HepG2 (cell line): ENCODE results near the gene TSPAN9. TPM values are rescaled to one million over a fixed set of nuclear protein-coding genes. Genes with fewer than 3 reads are reported as not detected.

Experiments
- ARHGAP35 ChIP-seq: sonication (generic); formaldehyde crosslinking; IDR thresholded peaks from 2 replicates; pipeline ENCODE4 v1.9.0; 2022; ENCODE audit warnings: mild to moderate bottlenecking, inconsistent platforms, moderate library complexity, missing genetic modification reagents, borderline replicate concordance
- CAMTA2 ChIP-seq: sonication (generic); formaldehyde crosslinking; IDR thresholded peaks from 2 replicates; pipeline ENCODE4 v1.4.0; 2020; ENCODE audit warnings: mild to moderate bottlenecking, missing genetic modification reagents, borderline replicate concordance
- CCDC6 ChIP-seq: sonication (generic); formaldehyde crosslinking; IDR thresholded peaks from 2 replicates; pipeline ENCODE4 v1.8.1; 2022; ENCODE audit warnings: mild to moderate bottlenecking, missing genetic modification reagents, moderate library complexity
- HDAC6 ChIP-seq: fragments of 200-600 bp; sonication (generic); IDR thresholded peaks from 2 replicates; pipeline ENCODE4 v1.7.0; 2017; ENCODE audit warnings: mild to moderate bottlenecking, antibody characterized with exemption, low read length, low read depth
- MZF1 ChIP-seq: sonication (generic); formaldehyde crosslinking; IDR thresholded peaks from 2 replicates; pipeline ENCODE4 v1.8.1; 2023; ENCODE audit warnings: mild to moderate bottlenecking, missing genetic modification reagents, borderline replicate concordance
- NRL ChIP-seq: sonication (generic); formaldehyde crosslinking; IDR thresholded peaks from 2 replicates; pipeline ENCODE4 v1.5.0; 2020; ENCODE audit warnings: missing genetic modification reagents, mild to moderate bottlenecking, moderate library complexity, borderline replicate concordance
- SAFB2 ChIP-seq: sonication (generic); formaldehyde crosslinking; IDR thresholded peaks from 2 replicates; pipeline ENCODE4 v1.5.1; 2020; ENCODE audit warnings: missing genetic modification reagents, low read depth, mild to moderate bottlenecking, borderline replicate concordance
- SP140L ChIP-seq: sonication (generic); formaldehyde crosslinking; IDR thresholded peaks from 2 replicates; pipeline ENCODE4 v1.4.0; 2020; ENCODE audit warnings: missing genetic modification reagents, borderline replicate concordance
- SP4 ChIP-seq: sonication (generic); formaldehyde crosslinking; IDR thresholded peaks from 2 replicates; pipeline ENCODE4 v1.8.1; 2023; ENCODE audit warnings: mild to moderate bottlenecking, missing genetic modification reagents
- ZEB1 ChIP-seq: IDR thresholded peaks from 2 replicates; pipeline ENCODE4 v1.6.1; 2012; ENCODE audit warnings: mild to moderate bottlenecking, low read depth, inconsistent platforms; ENCODE audit not compliant: insufficient replicate concordance
- ZIK1 ChIP-seq: sonication (generic); formaldehyde crosslinking; IDR thresholded peaks from 2 replicates; pipeline ENCODE4 v1.5.0; 2020; ENCODE audit warnings: mild to moderate bottlenecking, low read depth, missing genetic modification reagents, borderline replicate concordance
- ZKSCAN8 ChIP-seq: IDR thresholded peaks from 2 replicates; pipeline ENCODE4 v1.6.1; 2016; ENCODE audit warnings: borderline replicate concordance, missing genetic modification reagents, missing compliant biosample characterization
- ZNF256 ChIP-seq: sonication (generic); formaldehyde crosslinking; conservative IDR thresholded peaks from 2 replicates; pipeline ENCODE4 v1.4.0; 2020; ENCODE audit warnings: missing genetic modification reagents
- ZNF7 ChIP-seq: IDR thresholded peaks from 2 replicates; pipeline ENCODE4 v1.6.1; 2016; ENCODE audit warnings: missing biosample characterization, missing genetic modification reagents
- ZNF792 ChIP-seq: IDR thresholded peaks from 2 replicates; pipeline ENCODE4 v1.6.1; 2016
- ZNF841 ChIP-seq: sonication (generic); formaldehyde crosslinking; IDR thresholded peaks from 2 replicates; pipeline ENCODE4 v1.8.1; 2023; ENCODE audit warnings: missing genetic modification reagents, borderline replicate concordance
- polyA plus RNA-seq, 8 experiments: library from polyadenylated mRNA; depleted of rRNA in 3 of 8; stranded (reverse) in 7 of 8; unstranded in 1 of 8; fragments of >200 nt; fragmentation: Illumina TruSeq in 4 of 8; extraction: Trizol in 4 of 8; gene quantifications; 2 replicates each; pipeline versions ENCODE4 v1.2.1 to v1.2.3, GENCODE V29; 2011 to 2016; ENCODE audit warnings: low read depth in 4 of 8, missing spikeins in 1 of 8, mixed read lengths in 1 of 8; ENCODE audit not compliant: insufficient read depth in 1 of 8
- total RNA-seq, 5 experiments: library from RNA; depleted of rRNA; stranded (reverse); fragments of >200 nt; fragmentation: Illumina TruSeq; extraction: Trizol; gene quantifications; 2 replicates each; pipeline ENCODE4 v1.2.3, GENCODE V29; 2016; ENCODE audit warnings: low read depth in 1 of 5
- TF ChIP-seq, protein P1 (sequence below): sonication (generic); formaldehyde crosslinking; IDR thresholded peaks from 2 replicates; pipeline ENCODE4 v1.4.0; 2020; ENCODE audit warnings: missing genetic modification reagents
- TF ChIP-seq, protein P2 (sequence below): sonication (generic); formaldehyde crosslinking; IDR thresholded peaks from 2 replicates; pipeline ENCODE4 v1.5.1; 2020; ENCODE audit warnings: missing genetic modification reagents, mild to moderate bottlenecking, borderline replicate concordance
- TF ChIP-seq, protein P3 (sequence below): sonication (generic); formaldehyde crosslinking; IDR thresholded peaks from 2 replicates; pipeline ENCODE4 v1.9.0; 2021; ENCODE audit warnings: missing genetic modification reagents, borderline replicate concordance
- TF ChIP-seq, protein P4 (sequence below): sonication (generic); formaldehyde crosslinking; conservative IDR thresholded peaks from 2 replicates; pipeline ENCODE4 v1.5.0; 2020; ENCODE audit warnings: missing genetic modification reagents
- TF ChIP-seq, protein P5 (sequence below): sonication (generic); formaldehyde crosslinking; IDR thresholded peaks from 2 replicates; pipeline ENCODE4 v1.5.0; 2020; ENCODE audit warnings: mild to moderate bottlenecking, missing genetic modification reagents

The TSPAN9 gene
- total and polyA plus RNA-seq, 2 of the 13 experiments (the other 11 are each of a cell fraction or from before 2014, with no cell fraction given) = 18.1 to 42.3 TPM

DNA sequence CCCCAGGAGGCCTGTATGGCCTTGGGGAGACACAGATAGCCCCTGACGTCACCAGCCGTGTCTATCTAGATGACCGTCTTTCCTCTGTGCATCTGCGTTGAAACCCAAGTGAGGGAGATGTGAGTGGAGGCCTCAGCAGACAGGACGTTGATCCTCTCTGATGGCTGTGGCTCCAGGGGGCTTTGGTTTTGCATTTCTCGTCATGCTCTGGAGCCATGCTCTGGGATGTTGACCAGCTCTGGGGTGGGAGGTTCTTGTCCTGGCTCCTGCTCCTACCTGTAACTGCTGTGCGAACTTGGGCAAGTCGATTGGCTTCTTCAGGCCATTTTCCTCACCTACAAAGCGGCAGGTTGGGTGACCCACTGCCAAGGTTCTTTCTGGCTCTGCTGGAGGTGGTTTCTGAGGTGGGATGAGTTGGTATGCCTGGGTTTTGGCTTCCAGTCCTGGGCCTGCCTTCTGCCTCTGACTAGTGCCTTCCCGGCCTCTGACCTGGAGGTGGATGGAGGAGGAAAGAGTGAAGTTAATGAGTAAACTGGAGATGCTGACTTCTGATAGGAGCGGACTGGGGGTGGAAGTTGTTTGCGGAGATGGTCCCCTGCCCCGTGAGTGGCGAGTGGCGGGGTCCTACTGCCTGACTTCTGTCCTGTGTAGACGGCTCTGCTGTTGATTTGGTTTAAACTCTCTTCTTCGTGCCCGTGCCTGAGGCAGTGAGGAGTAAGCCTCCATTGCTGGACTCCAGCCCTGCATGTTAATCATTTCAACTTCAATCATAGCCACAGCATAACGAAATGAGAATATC lies 8.4 kb downstream of the TSPAN9 start (continued):
- no peak for TF ChIP-seq ZNF256 (CRISPR knock-in tag)
- TF ChIP-seq ZKSCAN8 (CRISPR knock-in tag) = no peak
- TF ChIP-seq NRL = no peak
- TF ChIP-seq MZF1 (CRISPR knock-in tag) = no peak
- TF ChIP-seq, protein P1, sequence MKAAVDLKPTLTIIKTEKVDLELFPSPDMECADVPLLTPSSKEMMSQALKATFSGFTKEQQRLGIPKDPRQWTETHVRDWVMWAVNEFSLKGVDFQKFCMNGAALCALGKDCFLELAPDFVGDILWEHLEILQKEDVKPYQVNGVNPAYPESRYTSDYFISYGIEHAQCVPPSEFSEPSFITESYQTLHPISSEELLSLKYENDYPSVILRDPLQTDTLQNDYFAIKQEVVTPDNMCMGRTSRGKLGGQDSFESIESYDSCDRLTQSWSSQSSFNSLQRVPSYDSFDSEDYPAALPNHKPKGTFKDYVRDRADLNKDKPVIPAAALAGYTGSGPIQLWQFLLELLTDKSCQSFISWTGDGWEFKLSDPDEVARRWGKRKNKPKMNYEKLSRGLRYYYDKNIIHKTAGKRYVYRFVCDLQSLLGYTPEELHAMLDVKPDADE (CRISPR knock-in tag) = no peak
- TF ChIP-seq, protein P2, sequence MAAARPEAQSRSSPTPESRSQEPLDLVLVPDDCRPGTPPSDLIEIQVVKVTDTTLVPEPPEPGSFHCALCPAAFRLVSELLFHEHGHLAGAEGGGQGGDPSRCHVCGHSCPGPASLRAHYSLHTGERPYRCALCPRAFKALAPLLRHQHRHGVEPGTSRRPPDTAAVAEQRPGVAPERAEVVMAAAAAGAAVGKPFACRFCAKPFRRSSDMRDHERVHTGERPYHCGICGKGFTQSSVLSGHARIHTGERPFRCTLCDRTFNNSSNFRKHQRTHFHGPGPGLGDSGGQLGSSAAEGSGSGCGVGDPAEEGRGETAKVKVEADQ = 0 out of 2 replicates have a peak, but pooled peaks have one; percentile 38
- TF ChIP-seq, protein P3, sequence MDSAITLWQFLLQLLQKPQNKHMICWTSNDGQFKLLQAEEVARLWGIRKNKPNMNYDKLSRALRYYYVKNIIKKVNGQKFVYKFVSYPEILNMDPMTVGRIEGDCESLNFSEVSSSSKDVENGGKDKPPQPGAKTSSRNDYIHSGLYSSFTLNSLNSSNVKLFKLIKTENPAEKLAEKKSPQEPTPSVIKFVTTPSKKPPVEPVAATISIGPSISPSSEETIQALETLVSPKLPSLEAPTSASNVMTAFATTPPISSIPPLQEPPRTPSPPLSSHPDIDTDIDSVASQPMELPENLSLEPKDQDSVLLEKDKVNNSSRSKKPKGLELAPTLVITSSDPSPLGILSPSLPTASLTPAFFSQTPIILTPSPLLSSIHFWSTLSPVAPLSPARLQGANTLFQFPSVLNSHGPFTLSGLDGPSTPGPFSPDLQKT (CRISPR knock-in tag) = no peak
- TF ChIP-seq SAFB2 = no peak
- TF ChIP-seq, protein P4, sequence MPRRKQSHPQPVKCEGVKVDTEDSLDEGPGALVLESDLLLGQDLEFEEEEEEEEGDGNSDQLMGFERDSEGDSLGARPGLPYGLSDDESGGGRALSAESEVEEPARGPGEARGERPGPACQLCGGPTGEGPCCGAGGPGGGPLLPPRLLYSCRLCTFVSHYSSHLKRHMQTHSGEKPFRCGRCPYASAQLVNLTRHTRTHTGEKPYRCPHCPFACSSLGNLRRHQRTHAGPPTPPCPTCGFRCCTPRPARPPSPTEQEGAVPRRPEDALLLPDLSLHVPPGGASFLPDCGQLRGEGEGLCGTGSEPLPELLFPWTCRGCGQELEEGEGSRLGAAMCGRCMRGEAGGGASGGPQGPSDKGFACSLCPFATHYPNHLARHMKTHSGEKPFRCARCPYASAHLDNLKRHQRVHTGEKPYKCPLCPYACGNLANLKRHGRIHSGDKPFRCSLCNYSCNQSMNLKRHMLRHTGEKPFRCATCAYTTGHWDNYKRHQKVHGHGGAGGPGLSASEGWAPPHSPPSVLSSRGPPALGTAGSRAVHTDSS (CRISPR knock-in tag) = no peak
- TF ChIP-seq, protein P5, sequence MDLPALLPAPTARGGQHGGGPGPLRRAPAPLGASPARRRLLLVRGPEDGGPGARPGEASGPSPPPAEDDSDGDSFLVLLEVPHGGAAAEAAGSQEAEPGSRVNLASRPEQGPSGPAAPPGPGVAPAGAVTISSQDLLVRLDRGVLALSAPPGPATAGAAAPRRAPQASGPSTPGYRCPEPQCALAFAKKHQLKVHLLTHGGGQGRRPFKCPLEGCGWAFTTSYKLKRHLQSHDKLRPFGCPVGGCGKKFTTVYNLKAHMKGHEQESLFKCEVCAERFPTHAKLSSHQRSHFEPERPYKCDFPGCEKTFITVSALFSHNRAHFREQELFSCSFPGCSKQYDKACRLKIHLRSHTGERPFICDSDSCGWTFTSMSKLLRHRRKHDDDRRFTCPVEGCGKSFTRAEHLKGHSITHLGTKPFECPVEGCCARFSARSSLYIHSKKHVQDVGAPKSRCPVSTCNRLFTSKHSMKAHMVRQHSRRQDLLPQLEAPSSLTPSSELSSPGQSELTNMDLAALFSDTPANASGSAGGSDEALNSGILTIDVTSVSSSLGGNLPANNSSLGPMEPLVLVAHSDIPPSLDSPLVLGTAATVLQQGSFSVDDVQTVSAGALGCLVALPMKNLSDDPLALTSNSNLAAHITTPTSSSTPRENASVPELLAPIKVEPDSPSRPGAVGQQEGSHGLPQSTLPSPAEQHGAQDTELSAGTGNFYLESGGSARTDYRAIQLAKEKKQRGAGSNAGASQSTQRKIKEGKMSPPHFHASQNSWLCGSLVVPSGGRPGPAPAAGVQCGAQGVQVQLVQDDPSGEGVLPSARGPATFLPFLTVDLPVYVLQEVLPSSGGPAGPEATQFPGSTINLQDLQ (CRISPR knock-in tag) = no peak
- no peak for TF ChIP-seq ZIK1 (CRISPR knock-in tag)
- no peak for TF ChIP-seq ZNF7 (CRISPR knock-in tag)
- no peak for TF ChIP-seq ARHGAP35 (CRISPR knock-in tag)
- TF ChIP-seq ZNF841 (CRISPR knock-in tag) = no peak
- TF ChIP-seq CAMTA2 (CRISPR knock-in tag) = no peak
- no peak for TF ChIP-seq HDAC6
- TF ChIP-seq ZEB1 = no peak
- TF ChIP-seq CCDC6 (CRISPR knock-in tag) = no peak
- no peak for TF ChIP-seq SP140L (CRISPR knock-in tag)
- no peak for TF ChIP-seq ZNF792 (CRISPR knock-in tag)
- no peak for TF ChIP-seq SP4
